HepG2 (cell line): Measurements from ENCODE around the gene SETD5. TPM values are rescaled to one million over a fixed set of nuclear protein-coding genes. Genes with fewer than 3 reads are reported as not detected.

Experiments used
- ARID4A ChIP-seq: sonication (generic); formaldehyde crosslinking; IDR thresholded peaks from 2 replicates; pipeline ENCODE4 v1.5.0; 2020; ENCODE audit warnings: mild to moderate bottlenecking, missing genetic modification reagents, borderline replicate concordance
- BHLHE40 ChIP-seq: IDR thresholded peaks from 2 replicates; pipeline ENCODE4 v1.6.1; 2011; ENCODE audit warnings: low read length, improper control_type of control experiment
- CEBPG ChIP-seq: IDR thresholded peaks from 2 replicates; pipeline ENCODE4 v1.6.1; 2016
- CSRNP1 ChIP-seq: sonication (generic); formaldehyde crosslinking; IDR thresholded peaks from 2 replicates; pipeline ENCODE4 v1.8.1; 2023; ENCODE audit warnings: mild to moderate bottlenecking, missing genetic modification reagents
- FOXP1 ChIP-seq, 2 experiments: fragments of 450-650 bp in 1 of 2; IDR thresholded peaks; 2 replicates each; pipeline ENCODE4 v1.6.1; 2017 to 2018; ENCODE audit warnings: antibody characterized with exemption in 1 of 2
- HDAC6 ChIP-seq: fragments of 200-600 bp; sonication (generic); IDR thresholded peaks from 2 replicates; pipeline ENCODE4 v1.7.0; 2017; ENCODE audit warnings: mild to moderate bottlenecking, antibody characterized with exemption, low read length, low read depth
- HES4 ChIP-seq: sonication (generic); formaldehyde crosslinking; IDR thresholded peaks from 2 replicates; pipeline ENCODE4 v1.9.0; 2021; ENCODE audit warnings: mild to moderate bottlenecking, missing genetic modification reagents, borderline replicate concordance
- IRX3 ChIP-seq: sonication (generic); formaldehyde crosslinking; IDR thresholded peaks from 2 replicates; pipeline ENCODE4 v1.8.1; 2023; ENCODE audit warnings: mild to moderate bottlenecking, low read depth, missing genetic modification reagents, borderline replicate concordance
- KDM5B ChIP-seq: sonication (generic); formaldehyde crosslinking; IDR thresholded peaks from 2 replicates; pipeline ENCODE4 v1.4.0; 2020; ENCODE audit warnings: missing genetic modification reagents, mild to moderate bottlenecking, borderline replicate concordance
- NKX3-1 ChIP-seq: sonication (generic); formaldehyde crosslinking; IDR thresholded peaks from 2 replicates; pipeline ENCODE4 v1.5.0; 2020; ENCODE audit warnings: missing genetic modification reagents
- TOE1 ChIP-seq: sonication (generic); formaldehyde crosslinking; IDR thresholded peaks from 2 replicates; pipeline ENCODE4 v1.4.0; 2020; ENCODE audit warnings: mild to moderate bottlenecking, missing genetic modification reagents
- XBP1 ChIP-seq: sonication (generic); formaldehyde crosslinking; IDR thresholded peaks from 2 replicates; pipeline ENCODE4 v1.5.0; 2020; ENCODE audit warnings: missing genetic modification reagents
- ZNF670 ChIP-seq: sonication (generic); formaldehyde crosslinking; IDR thresholded peaks from 2 replicates; pipeline ENCODE4 v1.8.0; 2022; ENCODE audit warnings: mild to moderate bottlenecking, missing genetic modification reagents, borderline replicate concordance
- polyA plus RNA-seq, 8 experiments: library from polyadenylated mRNA; depleted of rRNA in 3 of 8; stranded (reverse) in 7 of 8; unstranded in 1 of 8; fragments of >200 nt; fragmentation: Illumina TruSeq in 4 of 8; extraction: Trizol in 4 of 8; gene quantifications; 2 replicates each; pipeline versions ENCODE4 v1.2.1 to v1.2.3, GENCODE V29; 2011 to 2016; ENCODE audit warnings: low read depth in 4 of 8, missing spikeins in 1 of 8, mixed read lengths in 1 of 8; ENCODE audit not compliant: insufficient read depth in 1 of 8
- total RNA-seq, 5 experiments: library from RNA; depleted of rRNA; stranded (reverse); fragments of >200 nt; fragmentation: Illumina TruSeq; extraction: Trizol; gene quantifications; 2 replicates each; pipeline ENCODE4 v1.2.3, GENCODE V29; 2016; ENCODE audit warnings: low read depth in 1 of 5
- TF ChIP-seq, protein P1 (sequence below): sonication (generic); formaldehyde crosslinking; IDR thresholded peaks from 2 replicates; pipeline ENCODE4 v1.4.0; 2020; ENCODE audit warnings: mild to moderate bottlenecking, missing genetic modification reagents, borderline replicate concordance
- TF ChIP-seq, protein P2 (sequence below): IDR thresholded peaks from 2 replicates; pipeline ENCODE4 v1.6.1; 2016; ENCODE audit warnings: low read depth

The SETD5 gene
- total and polyA plus RNA-seq, 2 of the 13 experiments (the other 11 are each of a cell fraction or from before 2014, with no cell fraction given) = 46.8 to 95.8 TPM

DNA sequence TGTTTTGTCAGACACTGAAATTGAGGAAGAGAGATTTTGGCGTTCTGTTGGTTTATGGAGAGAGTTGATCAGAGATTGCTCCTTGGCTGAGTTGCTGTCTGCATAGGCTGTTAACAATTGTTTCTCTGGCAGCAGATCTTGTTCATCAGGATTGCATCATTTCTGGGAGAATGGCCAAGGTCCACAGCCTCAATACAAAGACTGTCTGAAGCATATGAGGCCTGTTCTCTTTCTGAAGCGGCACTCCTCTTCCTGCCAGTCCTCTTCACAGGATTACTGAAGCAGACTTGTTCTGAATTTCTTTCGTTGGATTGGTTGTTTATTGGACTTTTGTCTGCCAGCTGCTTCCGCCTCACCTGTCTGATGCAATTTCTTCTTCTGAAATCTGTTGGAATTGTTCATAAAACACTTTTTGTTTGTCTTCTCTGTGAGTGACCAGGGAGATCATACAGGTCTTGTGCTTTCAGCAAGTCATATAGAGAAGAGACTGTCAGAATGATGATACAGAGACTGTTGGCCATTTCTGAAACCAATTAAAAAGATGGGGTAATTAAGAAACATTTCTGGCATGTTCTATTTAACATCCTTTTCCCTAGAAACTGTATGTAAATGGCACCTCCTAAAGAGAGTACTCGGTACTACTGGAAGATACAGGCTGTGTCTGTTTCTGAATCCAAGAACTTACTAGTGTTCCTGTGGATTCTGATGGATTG is 25.5 kb downstream of the SETD5 start (continued):
- TF ChIP-seq ARID4A (CRISPR knock-in tag) = peak; percentile 78; the same call in 1 of the 2 replicates
- no peak for TF ChIP-seq HES4 (CRISPR knock-in tag)
- peak; percentile 99 for TF ChIP-seq CEBPG (CRISPR knock-in tag)
- TF ChIP-seq, protein P1, sequence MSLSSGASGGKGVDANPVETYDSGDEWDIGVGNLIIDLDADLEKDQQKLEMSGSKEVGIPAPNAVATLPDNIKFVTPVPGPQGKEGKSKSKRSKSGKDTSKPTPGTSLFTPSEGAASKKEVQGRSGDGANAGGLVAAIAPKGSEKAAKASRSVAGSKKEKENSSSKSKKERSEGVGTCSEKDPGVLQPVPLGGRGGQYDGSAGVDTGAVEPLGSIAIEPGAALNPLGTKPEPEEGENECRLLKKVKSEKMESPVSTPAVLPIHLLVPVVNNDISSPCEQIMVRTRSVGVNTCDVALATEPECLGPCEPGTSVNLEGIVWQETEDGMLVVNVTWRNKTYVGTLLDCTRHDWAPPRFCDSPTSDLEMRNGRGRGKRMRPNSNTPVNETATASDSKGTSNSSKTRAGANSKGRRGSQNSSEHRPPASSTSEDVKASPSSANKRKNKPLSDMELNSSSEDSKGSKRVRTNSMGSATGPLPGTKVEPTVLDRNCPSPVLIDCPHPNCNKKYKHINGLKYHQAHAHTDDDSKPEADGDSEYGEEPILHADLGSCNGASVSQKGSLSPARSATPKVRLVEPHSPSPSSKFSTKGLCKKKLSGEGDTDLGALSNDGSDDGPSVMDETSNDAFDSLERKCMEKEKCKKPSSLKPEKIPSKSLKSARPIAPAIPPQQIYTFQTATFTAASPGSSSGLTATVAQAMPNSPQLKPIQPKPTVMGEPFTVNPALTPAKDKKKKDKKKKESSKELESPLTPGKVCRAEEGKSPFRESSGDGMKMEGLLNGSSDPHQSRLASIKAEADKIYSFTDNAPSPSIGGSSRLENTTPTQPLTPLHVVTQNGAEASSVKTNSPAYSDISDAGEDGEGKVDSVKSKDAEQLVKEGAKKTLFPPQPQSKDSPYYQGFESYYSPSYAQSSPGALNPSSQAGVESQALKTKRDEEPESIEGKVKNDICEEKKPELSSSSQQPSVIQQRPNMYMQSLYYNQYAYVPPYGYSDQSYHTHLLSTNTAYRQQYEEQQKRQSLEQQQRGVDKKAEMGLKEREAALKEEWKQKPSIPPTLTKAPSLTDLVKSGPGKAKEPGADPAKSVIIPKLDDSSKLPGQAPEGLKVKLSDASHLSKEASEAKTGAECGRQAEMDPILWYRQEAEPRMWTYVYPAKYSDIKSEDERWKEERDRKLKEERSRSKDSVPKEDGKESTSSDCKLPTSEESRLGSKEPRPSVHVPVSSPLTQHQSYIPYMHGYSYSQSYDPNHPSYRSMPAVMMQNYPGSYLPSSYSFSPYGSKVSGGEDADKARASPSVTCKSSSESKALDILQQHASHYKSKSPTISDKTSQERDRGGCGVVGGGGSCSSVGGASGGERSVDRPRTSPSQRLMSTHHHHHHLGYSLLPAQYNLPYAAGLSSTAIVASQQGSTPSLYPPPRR (CRISPR knock-in tag) = peak; percentile 82; the same call in 1 of the 2 replicates
- no peak; the same call in 1 of the 2 replicates for TF ChIP-seq BHLHE40
- 0 out of 2 replicates have a peak, but pooled peaks have one; percentile 22 for TF ChIP-seq NKX3-1 (CRISPR knock-in tag)
- TF ChIP-seq ZNF670 (CRISPR knock-in tag) = no peak
- TF ChIP-seq IRX3 (CRISPR knock-in tag) = no peak
- TF ChIP-seq, protein P2, sequence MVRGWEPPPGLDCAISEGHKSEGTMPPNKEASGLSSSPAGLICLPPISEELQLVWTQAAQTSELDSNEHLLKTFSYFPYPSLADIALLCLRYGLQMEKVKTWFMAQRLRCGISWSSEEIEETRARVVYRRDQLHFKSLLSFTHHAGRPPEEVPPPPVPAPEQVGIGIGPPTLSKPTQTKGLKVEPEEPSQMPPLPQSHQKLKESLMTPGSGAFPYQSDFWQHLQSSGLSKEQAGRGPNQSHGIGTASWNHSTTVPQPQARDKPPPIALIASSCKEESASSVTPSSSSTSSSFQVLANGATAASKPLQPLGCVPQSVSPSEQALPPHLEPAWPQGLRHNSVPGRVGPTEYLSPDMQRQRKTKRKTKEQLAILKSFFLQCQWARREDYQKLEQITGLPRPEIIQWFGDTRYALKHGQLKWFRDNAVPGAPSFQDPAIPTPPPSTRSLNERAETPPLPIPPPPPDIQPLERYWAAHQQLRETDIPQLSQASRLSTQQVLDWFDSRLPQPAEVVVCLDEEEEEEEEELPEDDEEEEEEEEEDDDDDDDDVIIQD (CRISPR knock-in tag) = peak; percentile 80
- TF ChIP-seq HDAC6 = no peak
- TF ChIP-seq CSRNP1 (CRISPR knock-in tag) = no peak
- no peak for TF ChIP-seq KDM5B (CRISPR knock-in tag)
- TF ChIP-seq FOXP1 (IDR thresholded peaks at IDR 0.05) = peak; percentile 46; the same call in 1 of the 2 replicates
- peak; percentile 52; the same call in 1 of the 2 replicates for TF ChIP-seq FOXP1 (CRISPR knock-in tag; IDR thresholded peaks at IDR 0.05)
- no peak for TF ChIP-seq XBP1 (CRISPR knock-in tag)
- peak; percentile 62; the same call in 1 of the 2 replicates for TF ChIP-seq TOE1
